ENCODE results near the gene IFNGR1.

GRCh38 chr6:137217801-137218472, 1.2 kb downstream of the IFNGR1 start:
- no peak for TF ChIP-seq CTCF (conservative IDR thresholded peaks at IDR 0.05)
- no peak for TF ChIP-seq EZH2 (IDR thresholded peaks at IDR 0.05; ENCODE audit: low read depth)

Data from PC-9 (cell line).